GM12878 (cell line): ENCODE measurements around the gene GALNT9. TPM values are rescaled to one million over a fixed set of nuclear protein-coding genes. Genes with fewer than 3 reads are reported as not detected.
"Not testable (repeated sequence)": the region's sequence is repeated elsewhere in the genome, so short reads cannot be mapped to it uniquely, and the experiment has no call there.

Source experiments
- ATAC-seq: fragments of 200-7000 bp; cut with Tn5 transposase; 3 replicates; pipeline ENCODE4 v1.9.1; 2020; ENCODE audit warnings: mild to moderate bottlenecking, moderate library complexity
- BruUV-seq: library from RNA; stranded (reverse); fragments of 400-500 nt; replicated peaks from 2 replicates; lab custom pipeline; 2021; lab: Mats Ljungman, UMichigan
- CTCF ChIA-PET: fragments of 300-600 bp; sonication (Branson Sonifier 250); formaldehyde crosslinking; extraction: SDS; loops from one replicate; lab custom pipeline; 2021; ENCODE audit warnings: inconsistent platforms; lab: Yijun Ruan, JAX
- POLR2A ChIA-PET: fragments of 350-600 bp; formaldehyde crosslinking; extraction: SDS; loops from one replicate; lab custom pipeline; 2021; ENCODE audit warnings: inconsistent platforms; lab: Charles Lee
- RAD21 ChIA-PET: fragments of 300-600 bp; sonication (Branson Sonifier 250); formaldehyde crosslinking; loops from one replicate; lab custom pipeline; 2023; ENCODE audit warnings: antibody characterized with exemption; ENCODE audit not compliant: unreplicated experiment; lab: Charles Lee
- SMC1A ChIA-PET: fragments of 300-600 bp; sonication (Branson Sonifier 250); formaldehyde crosslinking; loops from one replicate; lab custom pipeline; 2023; ENCODE audit not compliant: unreplicated experiment, uncharacterized antibody; lab: Charles Lee
- DNase-seq: peaks from one replicate; pipeline ENCODE4 v3.0.0-alpha.2; 2011; ENCODE audit warnings: low read depth, low spot score
- FAIRE-seq: peaks from 3 replicates; lab custom pipeline; 2011; peaks lifted over from hg19 to GRCh38; lab: Jason Lieb, UNC
- H2AFZ ChIP-seq: 2 replicates; pipeline ENCODE4 v1.6.0; 2011; ENCODE audit warnings: low read depth, low read length, control low read depth; ENCODE audit not compliant: control insufficient read depth
- H3K27ac ChIP-seq: 2 replicates; pipeline ENCODE4 v1.5.1; 2011; ENCODE audit warnings: control low read depth; ENCODE audit not compliant: control insufficient read depth, insufficient read depth
- H3K27me3 ChIP-seq, 2 experiments: replicated peaks in 1 of 2; 2 replicates each; pipeline versions ENCODE4 v1.6.0 to v1.6.1; 2011; ENCODE audit warnings: low read length in 1 of 2; ENCODE audit not compliant: control insufficient read depth in 2 of 2, insufficient read depth in 2 of 2
- H3K36me3 ChIP-seq, 2 experiments: 2 replicates each; pipeline ENCODE4 v1.5.1; 2011; ENCODE audit warnings: low read length in 1 of 2; ENCODE audit not compliant: control insufficient read depth in 2 of 2, insufficient read depth in 2 of 2
- H3K4me1 ChIP-seq: 2 replicates; pipeline ENCODE4 v1.6.1; 2011; ENCODE audit warnings: mild to moderate bottlenecking, low read length, moderate library complexity, mixed read lengths; ENCODE audit not compliant: control insufficient read depth, insufficient read depth
- H3K4me2 ChIP-seq: 2 replicates; pipeline ENCODE4 v1.6.0; 2011; ENCODE audit warnings: control low read depth; ENCODE audit not compliant: control insufficient read depth, insufficient read depth
- H3K4me3 ChIP-seq: fragments of 200-600 bp; sonication (generic); 2 replicates; pipeline ENCODE4 v1.5.1; 2016
- H3K79me2 ChIP-seq: 2 replicates; pipeline ENCODE4 v1.6.0; 2011; ENCODE audit warnings: low read length; ENCODE audit not compliant: control insufficient read depth, insufficient read depth
- H3K9ac ChIP-seq: 2 replicates; pipeline ENCODE4 v1.8.0; 2011; ENCODE audit warnings: low read length, control low read depth, mixed read lengths; ENCODE audit not compliant: control insufficient read depth, insufficient read depth
- H3K9me3 ChIP-seq: replicated peaks from 3 replicates; pipeline ENCODE4 v1.5.1; 2011; ENCODE audit warnings: mild to moderate bottlenecking, low read length; ENCODE audit not compliant: control insufficient read depth, insufficient read depth
- H4K20me1 ChIP-seq: 2 replicates; pipeline ENCODE4 v1.6.0; 2011; ENCODE audit not compliant: control insufficient read depth, insufficient read depth
- CBX3 ChIP-seq: fragments of 200-600 bp; sonication (generic); IDR thresholded peaks from 2 replicates; pipeline ENCODE4 v1.6.1; 2016; ENCODE audit warnings: low read depth, borderline replicate concordance
- MEF2A ChIP-seq: IDR thresholded peaks from 2 replicates; pipeline ENCODE4 v1.6.1; 2011; ENCODE audit warnings: low read depth, mild to moderate bottlenecking, low read length, moderate library complexity; ENCODE audit not compliant: insufficient read depth
- RBBP5 ChIP-seq: fragments of 200-600 bp; sonication (generic); conservative IDR thresholded peaks from 2 replicates; pipeline ENCODE4 v1.6.1; 2016
- WGBS: methylation state at CpG from one replicate; pipeline ENCODE4 v1.1.6; 2016; ENCODE audit warnings: low lambda C conversion rate; ENCODE audit not compliant: insufficient replicate concordance, insufficient coverage; ENCODE audit errors: missing lambda C conversion rate; 5-methylcytosine and 5-hydroxymethylcytosine counted together
- in situ Hi-C: fragments of 300-500 bp; cut with MboI; formaldehyde crosslinking; loops from 9 replicates; pipeline ENCODE4 v1.14.3; 2018; ENCODE audit warnings: mixed read lengths
- intact Hi-C: fragments of 100-400 bp; cut with micrococcal nuclease; formaldehyde crosslinking; loops from one replicate; pipeline ENCODE4 v1.14.2; 2022; ENCODE audit not compliant: unreplicated experiment
- polyA plus RNA-seq, 11 experiments: library from polyadenylated mRNA; depleted of rRNA in 4 of 11; unstranded in 6 of 11; stranded (reverse) in 5 of 11; fragments of >200 nt; fragmentation: Nextera tagmentation in 4 of 11; fragmentation: Illumina TruSeq in 1 of 11; extraction: Ambion mirVana in 4 of 11; extraction: Trizol in 1 of 11; gene quantifications; 1 replicate in 1 of 11; 2 replicates in 10 of 11; pipeline versions ENCODE4 v1.2.1 to v1.2.3, GENCODE V29; 2011 to 2016; ENCODE audit warnings: inconsistent platforms in 2 of 11, missing spikeins in 2 of 11, low read depth in 1 of 11
- total RNA-seq, 4 experiments: library from RNA; depleted of rRNA in 3 of 4; stranded (reverse); fragments of >200 nt in 3 of 4; fragmentation: Illumina TruSeq in 1 of 4; extraction: Trizol in 1 of 4; gene quantifications; 2 replicates each; pipeline versions ENCODE4 v1.2.1 to v1.2.3, GENCODE V29; 2013 to 2021
- TF ChIP-seq, protein P1 (sequence below): fragments of 450-650 bp; IDR thresholded peaks from 2 replicates; pipeline ENCODE4 v1.6.1; 2017; ENCODE audit warnings: borderline replicate concordance

Gene GALNT9
- total and polyA plus RNA-seq, 10 of the 15 experiments (the other 5 are each of a cell fraction or from before 2014, with no cell fraction given), result 0.04 TPM; not detected in 9

DNA sequence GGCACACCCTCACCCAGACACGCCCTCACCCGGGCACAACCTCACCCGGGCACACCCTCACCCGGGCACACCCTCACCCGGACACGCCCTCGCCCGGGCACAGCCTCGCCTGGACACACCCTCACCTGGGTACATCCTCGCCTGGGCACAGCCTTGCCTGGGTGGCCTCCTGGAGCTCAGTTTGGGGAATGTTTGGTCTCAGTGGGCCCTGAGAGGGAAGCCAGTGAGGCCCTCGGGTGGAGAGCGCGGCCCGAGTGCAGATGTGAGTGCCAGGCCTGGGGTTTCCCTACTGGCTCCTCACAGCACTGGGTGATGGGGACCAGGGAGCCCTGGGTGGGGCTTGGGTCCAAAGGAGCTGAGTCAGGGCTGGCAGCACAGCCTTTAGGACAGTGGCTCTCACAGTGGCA, 23.8 kb downstream of the GALNT9 start (continued):
- TF ChIP-seq MEF2A (no peak), RBBP5 (no peak), CBX3 (no peak)
- TF ChIP-seq, protein P1, sequence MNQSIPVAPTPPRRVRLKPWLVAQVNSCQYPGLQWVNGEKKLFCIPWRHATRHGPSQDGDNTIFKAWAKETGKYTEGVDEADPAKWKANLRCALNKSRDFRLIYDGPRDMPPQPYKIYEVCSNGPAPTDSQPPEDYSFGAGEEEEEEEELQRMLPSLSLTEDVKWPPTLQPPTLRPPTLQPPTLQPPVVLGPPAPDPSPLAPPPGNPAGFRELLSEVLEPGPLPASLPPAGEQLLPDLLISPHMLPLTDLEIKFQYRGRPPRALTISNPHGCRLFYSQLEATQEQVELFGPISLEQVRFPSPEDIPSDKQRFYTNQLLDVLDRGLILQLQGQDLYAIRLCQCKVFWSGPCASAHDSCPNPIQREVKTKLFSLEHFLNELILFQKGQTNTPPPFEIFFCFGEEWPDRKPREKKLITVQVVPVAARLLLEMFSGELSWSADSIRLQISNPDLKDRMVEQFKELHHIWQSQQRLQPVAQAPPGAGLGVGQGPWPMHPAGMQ, result no peak

DNA sequence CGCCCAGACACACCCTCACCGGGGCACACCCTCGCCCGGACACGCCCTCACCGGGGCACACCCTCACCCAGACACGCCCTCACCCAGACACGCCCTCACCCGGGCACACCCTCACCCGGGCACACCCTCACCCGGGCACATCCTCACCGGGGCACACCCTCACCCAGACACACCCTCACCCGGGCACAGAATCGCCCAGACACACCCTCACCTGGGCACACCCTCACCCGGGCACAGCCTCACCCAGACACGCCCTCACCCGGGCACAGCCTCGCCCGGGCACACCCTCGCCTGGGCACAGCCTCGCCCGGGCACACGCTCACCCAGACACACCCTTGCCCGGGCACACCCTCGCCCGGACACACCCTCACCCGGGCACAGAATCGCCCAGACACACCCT, 24.5 kb downstream of the GALNT9 start:
- H3K9ac ChIP-seq, in situ Hi-C loops, ATAC-seq, RAD21 ChIA-PET, POLR2A ChIA-PET, H3K36me3 ChIP-seq, H2AFZ ChIP-seq, H4K20me1 ChIP-seq, SMC1A ChIA-PET, H3K4me1 ChIP-seq, BruUV-seq, H3K27ac ChIP-seq, H3K9me3 ChIP-seq, H3K79me2 ChIP-seq, H3K4me2 ChIP-seq, CTCF ChIA-PET, FAIRE-seq, DNase-seq, H3K27me3 ChIP-seq, intact Hi-C loops, H3K4me3 ChIP-seq: not testable (repeated sequence)
- WGBS, result 75% methylated on average over 12 of the region's 28 CpGs

DNA sequence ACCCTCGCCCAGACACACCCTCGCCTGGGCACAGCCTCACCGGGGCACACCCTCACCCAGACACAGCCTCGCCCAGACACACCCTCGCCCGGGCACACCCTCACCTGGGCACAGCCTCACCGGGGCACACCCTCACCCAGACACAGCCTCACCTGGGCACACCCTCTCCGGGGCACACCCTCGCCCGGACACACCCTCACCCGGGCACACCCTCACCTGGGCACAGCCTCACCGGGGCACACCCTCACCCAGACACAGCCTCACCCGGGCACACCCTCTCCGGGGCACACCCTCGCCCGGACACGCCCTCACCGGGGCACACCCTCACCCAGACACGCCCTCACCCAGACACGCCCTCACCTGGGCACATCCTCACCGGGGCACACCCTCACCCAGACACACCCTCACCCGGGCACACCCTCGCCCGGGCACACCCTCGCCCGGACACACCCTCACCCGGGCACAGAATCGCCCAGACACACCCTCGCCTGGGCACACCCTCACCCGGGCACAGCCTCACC, 25.5 kb downstream of the GALNT9 start:
- H3K27ac ChIP-seq, H3K9ac ChIP-seq, H3K36me3 ChIP-seq, H4K20me1 ChIP-seq, H2AFZ ChIP-seq, POLR2A ChIA-PET, intact Hi-C loops, SMC1A ChIA-PET, in situ Hi-C loops, FAIRE-seq, H3K4me3 ChIP-seq, DNase-seq, H3K79me2 ChIP-seq, ATAC-seq, H3K4me2 ChIP-seq, RAD21 ChIA-PET, H3K4me1 ChIP-seq, H3K9me3 ChIP-seq, CTCF ChIA-PET, H3K27me3 ChIP-seq, BruUV-seq: not testable (repeated sequence)
- WGBS, result 78% methylated on average over 11 of the region's 30 CpGs
